GM12872 (cell line): ENCODE data around the gene KIAA0232.

ENCODE experiments used
- CTCF ChIP-seq: IDR thresholded peaks from 3 replicates; pipeline ENCODE4 v1.5.1; 2011; ENCODE audit warnings: low read depth, mild to moderate bottlenecking, low read length, moderate library complexity; ENCODE audit not compliant: insufficient read depth

The KIAA0232 gene

GRCh38 chr4:6923507-6923906 is 141.0 kb downstream of the KIAA0232 start:
- no peak for TF ChIP-seq CTCF

DNA sequence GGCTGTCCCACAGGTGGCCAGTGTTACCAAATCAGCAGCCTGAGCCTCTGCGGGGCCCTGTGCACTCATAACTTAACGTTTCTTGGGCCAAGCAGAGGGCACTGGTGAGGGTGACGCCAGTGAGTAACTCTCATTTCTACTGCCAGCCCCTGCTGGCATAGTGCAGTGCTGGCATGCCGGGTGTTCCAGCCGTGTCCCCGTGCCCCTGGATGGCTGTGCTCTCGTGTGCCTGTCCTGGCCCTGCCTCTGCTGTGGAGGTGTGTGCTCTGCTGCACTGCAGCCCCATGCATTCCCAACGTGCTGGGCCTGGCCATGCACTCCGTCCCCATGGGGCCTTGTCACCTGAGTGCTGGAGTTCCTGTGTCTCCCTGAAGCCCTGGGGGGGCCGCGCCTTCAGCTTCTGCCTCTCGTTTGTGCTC is 141.8 kb downstream of the KIAA0232 start:
- TF ChIP-seq CTCF: no peak

DNA sequence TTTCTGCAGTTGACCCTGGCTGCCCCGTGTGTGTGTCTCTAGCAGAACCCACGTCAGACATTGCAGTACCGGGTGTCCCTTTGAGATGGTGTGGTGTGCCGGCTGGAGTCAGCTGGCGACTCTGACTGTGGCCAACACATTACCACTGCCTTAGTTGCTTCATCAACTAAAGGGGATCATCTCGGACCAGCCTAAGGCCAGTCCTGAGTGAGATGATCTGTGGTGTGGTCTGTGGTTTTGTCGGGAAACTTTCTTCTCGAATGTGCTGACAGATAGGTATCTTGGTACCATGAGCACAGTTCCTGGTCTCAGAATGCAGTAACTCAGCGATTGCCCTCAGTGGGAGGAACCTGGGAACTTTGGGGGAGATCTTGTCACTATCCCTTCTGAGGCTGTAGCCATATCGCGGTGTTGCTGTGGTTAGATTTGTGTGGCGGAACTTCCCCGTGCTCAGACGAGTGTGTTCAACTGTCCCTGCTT is 142.9 kb downstream of the KIAA0232 start:
- no peak for TF ChIP-seq CTCF

DNA sequence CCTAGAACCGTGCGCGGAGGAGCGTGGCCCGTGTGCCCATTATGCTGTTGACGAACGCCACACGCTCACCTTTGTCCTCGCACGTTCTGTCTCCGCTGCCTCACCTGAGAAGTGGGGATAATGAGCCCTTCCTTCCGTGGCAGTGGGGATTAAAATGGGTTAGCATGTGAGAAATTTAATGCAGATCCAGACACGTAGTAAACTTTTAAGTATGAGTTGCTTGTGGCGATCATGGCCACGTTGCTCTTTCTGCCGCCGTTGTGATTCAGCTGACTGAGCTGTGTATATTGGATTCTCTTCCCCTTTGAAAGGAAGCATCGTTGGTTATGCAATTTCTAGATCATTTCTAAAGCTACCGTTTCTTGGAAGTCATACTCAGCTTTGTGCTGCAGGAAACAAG is 143.6 kb downstream of the KIAA0232 start:
- no peak for TF ChIP-seq CTCF

GRCh38 chr4:6926681-6927478 is 144.4 kb downstream of the KIAA0232 start:
- TF ChIP-seq CTCF: no peak

- no peak for TF ChIP-seq CTCF
These were observed 145.6 kb downstream of the KIAA0232 start for GRCh38 chr4:6928081-6928480.

DNA sequence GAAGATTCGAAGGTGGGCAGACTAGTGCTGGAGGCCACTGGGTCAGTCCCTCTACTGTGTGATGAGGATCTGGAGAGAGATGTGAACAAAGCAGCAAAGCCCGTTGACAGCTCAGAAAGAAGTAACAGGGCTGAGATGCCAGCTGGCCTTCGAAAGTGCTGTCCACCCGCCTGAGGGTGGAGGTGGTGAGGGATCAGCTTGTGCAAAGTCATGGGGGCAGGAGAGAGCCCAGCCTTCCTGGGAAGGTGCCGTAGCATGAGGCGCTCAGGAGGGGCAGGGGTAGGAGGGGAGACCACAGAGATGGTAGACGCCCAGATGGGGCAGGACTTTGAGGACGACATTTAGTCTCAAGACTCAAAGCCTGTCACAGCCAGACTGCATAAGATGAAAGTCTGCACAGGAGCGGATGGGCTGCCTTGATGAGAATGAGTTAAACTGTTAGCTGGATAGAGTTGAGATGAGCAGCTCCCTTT is 146.8 kb downstream of the KIAA0232 start:
- no peak for TF ChIP-seq CTCF
